NB4 (cell line): ENCODE results near the gene SLC38A10.

Experiments used
- DNase-seq: peaks from one replicate; pipeline ENCODE4 v3.0.0; 2010; ENCODE audit warnings: low read depth
- H3K4me3 ChIP-seq: one replicate; pipeline ENCODE4 v1.5.1; 2011; ENCODE audit warnings: mild to moderate bottlenecking, low read depth, low read length, moderate library complexity
- CTCF ChIP-seq: IDR thresholded peaks from one replicate; pipeline ENCODE4 v1.5.1; 2012; ENCODE audit warnings: low read depth, low read length
- MAX ChIP-seq: IDR thresholded peaks from 2 replicates; pipeline ENCODE4 v1.6.1; 2011; ENCODE audit warnings: low read depth, low read length
- MYC ChIP-seq: IDR thresholded peaks from 2 replicates; pipeline ENCODE4 v1.6.1; 2011; ENCODE audit warnings: low read depth, low read length
- POLR2A ChIP-seq: IDR thresholded peaks from 2 replicates; pipeline ENCODE4 v1.6.1; 2011; ENCODE audit warnings: mild to moderate bottlenecking; ENCODE audit not compliant: insufficient read length; ENCODE audit errors: extremely low read depth

Gene SLC38A10

GRCh38 chr17:81238815-81239713 is 56.0 kb downstream of the SLC38A10 start, which contains the start of the genes NDUFAF8 and TEPSIN:
Gene NDUFAF8 (plus strand): TSS chr17:81239318. CDS start chr17:81239364, 46 bp downstream.
Gene TEPSIN (minus strand): TSS chr17:81239055. CDS start chr17:81239033, 22 bp downstream.
- TF ChIP-seq MYC (peak; percentile 89), POLR2A (no peak), MAX (peak; percentile 71), CTCF (no peak)
- DNase-seq = peak; percentile 99
- peak within 1 kb of the TSS; percentile 87 for H3K4me3 ChIP-seq

GRCh38 chr17:81238490-81238814 is 56.7 kb downstream of the SLC38A10 start:
- no peak for DNase-seq
- no peak for TF ChIP-seq MAX
- H3K4me3 ChIP-seq = peak overlapping the region; percentile 76

GRCh38 chr17:81237591-81238489 is 57.3 kb downstream of the SLC38A10 start:
- no peak for DNase-seq

GRCh38 chr17:81236784-81237183 is 58.3 kb downstream of the SLC38A10 start:
- TF ChIP-seq POLR2A = no peak
- no peak overlapping the region for H3K4me3 ChIP-seq
- DNase-seq = no peak

More at GRCh38 chr17:81237591-81238489, 57.3 kb downstream of the SLC38A10 start:
- peak overlapping the region; percentile 76 for H3K4me3 ChIP-seq
- no peak for TF ChIP-seq CTCF
- TF ChIP-seq MYC = no peak
- no peak for TF ChIP-seq MAX
- TF ChIP-seq POLR2A = no peak

- no peak for TF ChIP-seq POLR2A
- TF ChIP-seq MAX = no peak
- no peak for TF ChIP-seq CTCF
- no peak for TF ChIP-seq MYC
- no peak for DNase-seq
- no peak overlapping the region for H3K4me3 ChIP-seq
Observed at GRCh38 chr17:81235822-81236740, 59.0 kb downstream of the SLC38A10 start.
